H1 (cell line): ENCODE data around the gene RSAD1. TPM values are rescaled to one million over a fixed set of nuclear protein-coding genes. Genes with fewer than 3 reads are reported as not detected.

Experiments used
- CTCF ChIA-PET: fragments of 300-600 bp; sonication (Branson Sonifier 250); formaldehyde crosslinking; loops from one replicate; lab custom pipeline; 2021; ENCODE audit not compliant: partially characterized antibody; lab: Charles Lee
- POLR2A ChIA-PET: fragments of 300-600 bp; sonication (Branson Sonifier 250); formaldehyde crosslinking; loops from one replicate; lab custom pipeline; 2021; ENCODE audit warnings: inconsistent platforms; ENCODE audit not compliant: partially characterized antibody; lab: Charles Lee
- DNase-seq, 2 experiments: peaks; one replicate each; pipeline versions ENCODE4 v3.0.0 to v3.0.0-alpha.2; 2010 to 2022; ENCODE audit warnings: low spot score in 2 of 2, low read depth in 1 of 2, mixed read lengths in 1 of 2
- FAIRE-seq: peaks from 2 replicates; lab custom pipeline; 2011; peaks lifted over from hg19 to GRCh38; lab: Jason Lieb, UNC
- H2AFZ ChIP-seq: 2 replicates; pipeline ENCODE4 v1.8.1; 2012; ENCODE audit warnings: low read length, inconsistent platforms
- H2AK5ac ChIP-seq: 2 replicates; pipeline ENCODE4 v1.6.1; 2013; ENCODE audit warnings: low read depth, low read length
- H2BK120ac ChIP-seq: replicated peaks from 2 replicates; pipeline ENCODE3; 2013; ENCODE audit warnings: low read depth, low read length, inconsistent platforms
- H2BK12ac ChIP-seq: 2 replicates; pipeline ENCODE4 v1.6.1; 2013; ENCODE audit warnings: low read depth, low read length
- H2BK15ac ChIP-seq: 2 replicates; pipeline ENCODE4 v1.6.1; 2013; ENCODE audit warnings: low read length
- H2BK20ac ChIP-seq: 2 replicates; pipeline ENCODE4 v1.6.1; 2013; ENCODE audit warnings: low read length
- H2BK5ac ChIP-seq: 2 replicates; pipeline ENCODE4 v1.6.1; 2013; ENCODE audit warnings: low read depth, low read length
- H3K14ac ChIP-seq: 2 replicates; pipeline ENCODE4 v1.6.1; 2013; ENCODE audit warnings: inconsistent platforms; ENCODE audit not compliant: insufficient read length
- H3K18ac ChIP-seq: 2 replicates; pipeline ENCODE4 v1.6.1; 2013; ENCODE audit warnings: low read length; ENCODE audit errors: extremely low read depth
- H3K23ac ChIP-seq: 2 replicates; pipeline ENCODE4 v1.6.1; 2013; ENCODE audit warnings: inconsistent platforms; ENCODE audit not compliant: insufficient read length
- H3K23me2 ChIP-seq: 2 replicates; pipeline ENCODE4 v1.6.1; 2013; ENCODE audit warnings: low read depth, low read length
- H3K27ac ChIP-seq: 2 replicates; pipeline ENCODE4 v1.6.1; 2011; ENCODE audit warnings: low read depth, low read length, inconsistent platforms
- H3K27me3 ChIP-seq, 4 experiments: replicated peaks in 1 of 4; 1 replicate in 1 of 4; 2 replicates in 3 of 4; pipeline versions ENCODE4 v1.6.1 to v1.8.1; 2011 to 2013; ENCODE audit warnings: low read length in 3 of 4, mild to moderate bottlenecking in 3 of 4, inconsistent platforms in 2 of 4, mixed read lengths in 2 of 4, moderate library complexity in 1 of 4; ENCODE audit not compliant: control insufficient read depth in 3 of 4, insufficient read depth in 3 of 4; ENCODE audit errors: extremely low read depth in 1 of 4
- H3K36me3 ChIP-seq, 4 experiments: 2 replicates each; pipeline versions ENCODE4 v1.6.1 to v1.8.1; 2011 to 2013; ENCODE audit warnings: mild to moderate bottlenecking in 4 of 4, low read length in 3 of 4, moderate library complexity in 2 of 4, control low read depth in 1 of 4, inconsistent platforms in 1 of 4; ENCODE audit not compliant: insufficient read depth in 4 of 4, control insufficient read depth in 2 of 4
- H3K4ac ChIP-seq: replicated peaks from 2 replicates; pipeline ENCODE3; 2013; ENCODE audit warnings: low read length, low read depth, mixed read lengths, inconsistent platforms; ENCODE audit not compliant: insufficient read length
- H3K4me1 ChIP-seq, 4 experiments: replicated peaks in 1 of 4; 1 replicate in 1 of 4; 2 replicates in 3 of 4; pipeline versions ENCODE4 v1.6.1 to v1.8.1; 2011 to 2013; ENCODE audit warnings: low read length in 3 of 4, inconsistent platforms in 2 of 4, mixed read lengths in 1 of 4; ENCODE audit not compliant: insufficient read depth in 4 of 4, control insufficient read depth in 3 of 4
- H3K4me2 ChIP-seq, 2 experiments: 2 replicates each; pipeline versions ENCODE4 v1.6.1 to v1.8.1; 2011 to 2013; ENCODE audit warnings: low read depth in 2 of 2, low read length in 2 of 2, control low read depth in 1 of 2, inconsistent platforms in 1 of 2, mild to moderate bottlenecking in 1 of 2; ENCODE audit not compliant: insufficient read depth in 1 of 2
- H3K4me3 ChIP-seq, 4 experiments: fragments of 200-600, 300-600 bp in 1 of 4; sonication (generic), shearing (Covaris generic), sonication (Bioruptor Twin) in 1 of 4; 2 replicates each; pipeline versions ENCODE4 v1.5.1 to v1.8.1; 2011 to 2016; ENCODE audit warnings: low read length in 4 of 4, low read depth in 3 of 4, control low read depth in 2 of 4, inconsistent platforms in 2 of 4, mild to moderate bottlenecking in 2 of 4, mixed read lengths in 1 of 4, moderate library complexity in 1 of 4; ENCODE audit not compliant: insufficient read depth in 2 of 4; ENCODE audit errors: extremely low read depth in 1 of 4
- H3K56ac ChIP-seq: replicated peaks from 2 replicates; pipeline ENCODE3; 2013; ENCODE audit warnings: low read depth, mild to moderate bottlenecking, mixed read lengths, low read length, inconsistent platforms; ENCODE audit not compliant: insufficient read length
- H3K79me1 ChIP-seq: 2 replicates; pipeline ENCODE4 v1.6.1; 2013; ENCODE audit warnings: low read depth, low read length, control low read depth
- H3K79me2 ChIP-seq, 2 experiments: 2 replicates each; pipeline versions ENCODE4 v1.6.1 to v1.8.1; 2012 to 2013; ENCODE audit warnings: low read length in 2 of 2, mild to moderate bottlenecking in 2 of 2, inconsistent platforms in 1 of 2; ENCODE audit not compliant: insufficient read depth in 2 of 2, control insufficient read depth in 1 of 2
- H3K9ac ChIP-seq, 4 experiments: replicated peaks in 1 of 4; 1 replicate in 1 of 4; 2 replicates in 3 of 4; pipeline versions ENCODE4 v1.6.1 to v1.8.1; 2011 to 2013; ENCODE audit warnings: low read depth in 3 of 4, low read length in 3 of 4, control low read depth in 2 of 4, mild to moderate bottlenecking in 2 of 4, moderate library complexity in 2 of 4, inconsistent platforms in 1 of 4; ENCODE audit errors: extremely low read depth in 1 of 4
- H3K9me3 ChIP-seq, 2 experiments: 2 replicates each; pipeline versions ENCODE4 v1.6.1 to v1.8.1; 2012 to 2013; ENCODE audit warnings: mild to moderate bottlenecking in 2 of 2, moderate library complexity in 2 of 2, control low read depth in 1 of 2, inconsistent platforms in 1 of 2, low read depth in 1 of 2, low read length in 1 of 2, mixed read lengths in 1 of 2; ENCODE audit not compliant: insufficient read depth in 2 of 2
- H4K20me1 ChIP-seq, 2 experiments: replicated peaks in 1 of 2; 2 replicates each; pipeline versions ENCODE3 to v1.8.1; 2011 to 2013; ENCODE audit warnings: inconsistent platforms in 2 of 2, low read length in 2 of 2, mild to moderate bottlenecking in 1 of 2; ENCODE audit not compliant: insufficient read depth in 2 of 2, control insufficient read depth in 1 of 2
- H4K5ac ChIP-seq: 2 replicates; pipeline ENCODE4 v1.6.1; 2013; ENCODE audit warnings: low read length, low read depth, mixed read lengths, inconsistent platforms; ENCODE audit not compliant: insufficient read length
- H4K8ac ChIP-seq: 2 replicates; pipeline ENCODE4 v1.8.0; 2013; ENCODE audit warnings: mild to moderate bottlenecking, moderate library complexity, low read length, inconsistent platforms; ENCODE audit not compliant: insufficient read depth; ENCODE audit errors: extremely low read depth
- H4K91ac ChIP-seq: replicated peaks from 2 replicates; pipeline ENCODE3; 2013; ENCODE audit warnings: low read length, mixed read lengths, inconsistent platforms; ENCODE audit not compliant: insufficient read length
- CBX8 ChIP-seq: fragments of 300-800, 300-1000 bp; sonication (generic); IDR thresholded peaks from 2 replicates; pipeline ENCODE4 v1.7.1; 2016; ENCODE audit warnings: low read depth, low read length, borderline replicate concordance
- CHD1 ChIP-seq: IDR thresholded peaks from 2 replicates; pipeline ENCODE4 v1.6.1; 2012; ENCODE audit warnings: low read depth, low read length, improper control_type of control experiment
- CTBP2 ChIP-seq: IDR thresholded peaks from 2 replicates; pipeline ENCODE4 v1.7.0; 2011; ENCODE audit warnings: borderline replicate concordance, mild to moderate bottlenecking, moderate library complexity, mixed read lengths, low read length; ENCODE audit not compliant: insufficient read depth, insufficient read length
- E2F6 ChIP-seq: IDR thresholded peaks from 2 replicates; pipeline ENCODE4 v1.6.1; 2012; ENCODE audit warnings: inconsistent platforms
- GTF2F1 ChIP-seq: IDR thresholded peaks from 2 replicates; pipeline ENCODE4 v1.6.1; 2012; ENCODE audit warnings: low read depth, low read length, improper control_type of control experiment, borderline replicate concordance
- POLR2A ChIP-seq, 2 experiments: IDR thresholded peaks; 1 replicate in 1 of 2; 2 replicates in 1 of 2; pipeline ENCODE4 v1.6.1; 2011; ENCODE audit warnings: low read depth in 2 of 2, low read length in 2 of 2, mild to moderate bottlenecking in 2 of 2; ENCODE audit errors: control extremely low read depth in 1 of 2
- RFX5 ChIP-seq: IDR thresholded peaks from 2 replicates; pipeline ENCODE4 v1.6.1; 2011; ENCODE audit warnings: low read depth, low read length, improper control_type of control experiment, borderline replicate concordance
- SIN3A ChIP-seq, 2 experiments: IDR thresholded peaks in 1 of 2; conservative IDR thresholded peaks in 1 of 2; 2 replicates each; pipeline ENCODE4 v1.6.1; 2011 to 2012; ENCODE audit warnings: low read length in 2 of 2, improper control_type of control experiment in 1 of 2, low read depth in 1 of 2, mild to moderate bottlenecking in 1 of 2
- SIX5 ChIP-seq: IDR thresholded peaks from 2 replicates; pipeline ENCODE4 v1.6.1; 2011; ENCODE audit warnings: mild to moderate bottlenecking, low read depth, low read length
- SP1 ChIP-seq: IDR thresholded peaks from 2 replicates; pipeline ENCODE4 v1.6.1; 2011; ENCODE audit warnings: low read depth, low read length
- SP2 ChIP-seq: IDR thresholded peaks from 2 replicates; pipeline ENCODE4 v1.6.1; 2012; ENCODE audit warnings: mild to moderate bottlenecking, low read length, inconsistent platforms
- WGBS, 2 experiments: shearing (Covaris generic) in 1 of 2; methylation state at CpG; one replicate each; pipeline versions ENCODE4 v1.1.6 to v1.1.7; 2013 to 2015; ENCODE audit warnings: low lambda C conversion rate in 2 of 2, mixed read lengths in 2 of 2, inconsistent platforms in 1 of 2, low coverage in 1 of 2, missing lambda C conversion rate in 1 of 2; ENCODE audit not compliant: insufficient replicate concordance in 2 of 2, insufficient coverage in 1 of 2, insufficient read length in 1 of 2; ENCODE audit errors: extremely low coverage in 1 of 2, missing lambda C conversion rate in 1 of 2; 5-methylcytosine and 5-hydroxymethylcytosine counted together
- polyA plus RNA-seq, 7 experiments: library from polyadenylated mRNA; depleted of rRNA in 3 of 7; stranded (reverse) in 5 of 7; unstranded in 2 of 7; fragments of >200 nt in 5 of 7; fragments of 200-250 nt in 2 of 7; gene quantifications; 1 replicate in 5 of 7; 2 replicates in 1 of 7; 4 replicates in 1 of 7; pipeline versions ENCODE4 v1.2.1 to v1.2.3, GENCODE V29; 2011 to 2013; ENCODE audit warnings: missing spikeins in 2 of 7, mixed read lengths in 2 of 7
- total RNA-seq: library from RNA; stranded (reverse); fragmentation: NEBNext Ultra II Directional; extraction: Animal tissue kit (Norgen Biotek cat#: 25700); gene quantifications from 2 replicates; pipeline ENCODE4 v1.2.1, GENCODE V29; 2021

Gene RSAD1
- total and polyA plus RNA-seq, 2 of the 8 experiments (the other 6 are each of a cell fraction or from before 2014, with no cell fraction given): 17.9 to 33.5 TPM

GRCh38 chr17:50480854-50481490 is 2.3 kb downstream of the RSAD1 start:
- Histone ChIP-seq H3K14ac (no peak overlapping the region), H3K23me2 (peaks cover 8% of the 10 kb centered on the region), H3K27me3 (peaks cover 0 to 4% (median under 1%) of the 10 kb centered on the region in 4 experiments; a peak in 2 of 7 replicates), H3K56ac (no peak overlapping the region), H3K4me1 (peaks cover 0 to 10% (median 6%) of the 10 kb centered on the region in 4 experiments; a peak in 6 of 7 replicates), H3K79me2 (peaks cover 0 to 3% of the 10 kb centered on the region in 2 experiments; a peak in 1 of 4 replicates), H3K9me3 (no peaks in the 10 kb centered on the region), H4K20me1 (peaks cover 0 to 2% of the 10 kb centered on the region in 2 experiments), H2BK5ac (no peak overlapping the region), H3K18ac (no peak overlapping the region), H2BK12ac (no peak overlapping the region), H4K8ac (no peak overlapping the region), H4K5ac (no peak overlapping the region), H3K4me2 (no peak overlapping the region), H2BK120ac (no peak overlapping the region), H2AFZ (no peak overlapping the region), H3K4ac (no peak overlapping the region), H3K23ac (no peak overlapping the region), H2BK20ac (no peak overlapping the region), H3K27ac (no peak overlapping the region), H3K79me1 (no peaks in the 10 kb centered on the region), H3K9ac (no peak overlapping the region), H4K91ac (no peak overlapping the region), H3K36me3 (peaks cover 0 to 13% (median 6%) of the 10 kb centered on the region in 4 experiments; a peak in 4 of 8 replicates), H2BK15ac (no peak overlapping the region), H2AK5ac (no peak overlapping the region), H3K4me3 (no peak overlapping the region)
- WGBS, 2 experiments: 83% methylated on average over 2 of the region's 2 CpGs; no CpG with 5 or more reads in 1 of the 2 experiments
- no peak for FAIRE-seq
- DNase-seq: no peak
- ChIA-PET CTCF (interaction anchor here (0.9 to 9.2 kb wide), 8 partner anchors 12 to 215 kb away, joined by 3 to 116 read pairs (median 5); partner anchors contain the start of gene LRRC59), POLR2A (no interaction called here)
- TF ChIP-seq CHD1 (no peak), CTBP2 (no peak), SP2 (no peak), SIX5 (no peak), E2F6 (no peak), RFX5 (no peak), SP1 (no peak), POLR2A (IDR thresholded peaks at IDR 0.05; ENCODE audit: control extremely low read depth in 1 of 2, low read depth in 2 of 2, low read length in 2 of 2) (no peak), CBX8 (no peak), SIN3A (conservative IDR thresholded peaks at IDR 0.05 in 1 of 2, IDR thresholded peaks at IDR 0.05 in 1 of 2; ENCODE audit: low read depth in 1 of 2, low read length in 2 of 2) (no peak), GTF2F1 (no peak)
